Body of pancreas (tissue), 4 donors: ENCODE data around the gene SLC22A15. TPM values are rescaled to one million over a fixed set of nuclear protein-coding genes. Genes with fewer than 3 reads are reported as not detected.
"Not testable (repeated sequence)": the region's sequence is repeated elsewhere in the genome, so short reads cannot be mapped to it uniquely, and the experiment has no call there.

Experiments used
- ATAC-seq: fragments of 150-250 bp; one replicate; pipeline ENCODE4 v1.9.1; 2016
- DNase-seq, 4 donors: peaks; one replicate each; pipeline ENCODE4 v3.0.0-alpha.2; 2019
- H3K27ac ChIP-seq, 4 donors: fragments of 200-600 bp; sonication (generic); 1 replicate in 3 of 4; 2 replicates in 1 of 4; pipeline versions ENCODE4 v1.5.1 to v1.6.1; 2016 to 2019; ENCODE audit warnings: mild to moderate bottlenecking in 1 of 4, mixed read lengths in 1 of 4, moderate library complexity in 1 of 4
- H3K27me3 ChIP-seq, 2 donors: fragments of 200-600 bp; sonication (generic); one replicate each; pipeline ENCODE4 v1.6.0; 2016; ENCODE audit warnings: mild to moderate bottlenecking in 1 of 2
- H3K36me3 ChIP-seq, 2 donors: fragments of 200-600 bp; sonication (generic); replicated peaks in 1 of 2; 2 replicates each; pipeline ENCODE4 v1.5.1; 2016; ENCODE audit warnings: low read depth in 2 of 2; ENCODE audit not compliant: insufficient read depth in 1 of 2
- H3K4me1 ChIP-seq: fragments of 200-600 bp; sonication (generic); one replicate; pipeline ENCODE4 v1.6.0; 2016
- H3K4me3 ChIP-seq, 2 donors: fragments of 200-600 bp; sonication (generic); 1 replicate in 1 of 2; 2 replicates in 1 of 2; pipeline ENCODE4 v1.5.1; 2016 to 2019
- H3K9me3 ChIP-seq, 3 donors: fragments of 200-600 bp; sonication (generic); 1 replicate in 2 of 3; 2 replicates in 1 of 3; pipeline ENCODE4 v1.5.1; 2016
- CTCF ChIP-seq, 7 experiments: fragments of 450-650 bp in 4 of 7; fragments of 200-600 bp in 3 of 7; sonication (generic) in 3 of 7; IDR thresholded peaks; one replicate each; pipeline ENCODE4 v1.5.1; 2016 to 2019; ENCODE audit warnings: antibody characterized with exemption in 7 of 7
- POLR2A ChIP-seq, 3 donors: fragments of 450-650 bp; IDR thresholded peaks; one replicate each; pipeline ENCODE4 v1.6.1; 2016; ENCODE audit warnings: antibody characterized with exemption in 3 of 3, mild to moderate bottlenecking in 2 of 3
- WGBS, 2 donors: methylation state at CpG; one replicate each; pipeline ENCODE4 v1.1.5; 2017; 5-methylcytosine and 5-hydroxymethylcytosine counted together
- intact Hi-C: fragments of 100-400 bp; cut with DNase I; formaldehyde crosslinking; loops from one replicate; pipeline ENCODE4 v1.15.1; 2023
- total RNA-seq, 2 donors: library from RNA; depleted of rRNA; stranded (reverse); fragments of >200 nt; gene quantifications; one replicate each; pipeline ENCODE4 v1.1.0, GENCODE V29; 2016

SLC22A15 gene
- total RNA-seq, 2 donors from 2014 or later = 7.9 to 8.8 TPM

GRCh38 chr1:115953180-115953579 lies 23.1 kb upstream of the SLC22A15 start:
- Histone ChIP-seq H3K9me3 (no peaks in the 10 kb centered on the region), H3K4me1 (peaks cover 7% of the 10 kb centered on the region), H3K36me3 (no peaks in the 10 kb centered on the region), H3K27ac (no peak overlapping the region), H3K27me3 (no peaks in the 10 kb centered on the region), H3K4me3 (no peak overlapping the region)
- intact Hi-C loops = no loop called here
- WGBS, 2 donors = 52 to 60% methylated on average over 1 of the region's 1 CpG
- no peak for TF ChIP-seq CTCF (IDR thresholded peaks at IDR 0.05)
- no peak for TF ChIP-seq POLR2A (IDR thresholded peaks at IDR 0.05)
- DNase-seq (no peak), ATAC-seq (no peak)

- no peaks in the 10 kb centered on the region for H3K9me3 ChIP-seq
- peaks cover 7% of the 10 kb centered on the region for H3K4me1 ChIP-seq
- 79 to 93% methylated on average over 2 of the region's 2 CpGs for WGBS, 2 donors
- no peak overlapping the region for H3K27ac ChIP-seq
- DNase-seq (no peak), ATAC-seq (no peak)
- H3K27me3 ChIP-seq = no peaks in the 10 kb centered on the region
- intact Hi-C loops = no loop called here
- no peaks in the 10 kb centered on the region for H3K36me3 ChIP-seq
- no peak overlapping the region for H3K4me3 ChIP-seq
- TF ChIP-seq CTCF (IDR thresholded peaks at IDR 0.05) (no peak), POLR2A (IDR thresholded peaks at IDR 0.05) (no peak)
These were observed 21.6 kb upstream of the SLC22A15 start for GRCh38 chr1:115954684-115955083.

GRCh38 chr1:115955228-115955627 lies 21.1 kb upstream of the SLC22A15 start:
- intact Hi-C loops = no loop called here
- Histone ChIP-seq H3K36me3 (no peaks in the 10 kb centered on the region), H3K27me3 (no peaks in the 10 kb centered on the region), H3K9me3 (no peaks in the 10 kb centered on the region), H3K4me1 (peaks cover 7% of the 10 kb centered on the region), H3K27ac (no peak overlapping the region), H3K4me3 (no peak overlapping the region)
- ATAC-seq (no peak), DNase-seq (no peak)
- no peak for TF ChIP-seq CTCF (IDR thresholded peaks at IDR 0.05)
- TF ChIP-seq POLR2A (IDR thresholded peaks at IDR 0.05) = no peak
- WGBS, 2 donors = 90 to 100% methylated on average over 1 of the region's 1 CpG

GRCh38 chr1:115958866-115959265 lies 17.4 kb upstream of the SLC22A15 start:
- ATAC-seq = no peak
- intact Hi-C loops = no loop called here
- Histone ChIP-seq H3K36me3 (no peaks in the 10 kb centered on the region), H3K27me3 (no peaks in the 10 kb centered on the region), H3K9me3 (no peaks in the 10 kb centered on the region), H3K27ac (no peak overlapping the region), H3K4me3 (no peak overlapping the region), H3K4me1 (no peaks in the 10 kb centered on the region)
- WGBS, 2 donors = 86 to 89% methylated on average over 2 of the region's 2 CpGs
- DNase-seq = no peak
- TF ChIP-seq CTCF (IDR thresholded peaks at IDR 0.05) (no peak), POLR2A (IDR thresholded peaks at IDR 0.05) (no peak)

GRCh38 chr1:115969509-115969908 lies 6.8 kb upstream of the SLC22A15 start:
- ATAC-seq (no peak), DNase-seq (peak in 3 of 4 donors; percentile 25 to 37 (median 30))
- Histone ChIP-seq H3K9me3 (no peaks in the 10 kb centered on the region), H3K27ac (no peak overlapping the region), H3K4me3 (no peak overlapping the region), H3K4me1 (no peaks in the 10 kb centered on the region), H3K27me3 (no peaks in the 10 kb centered on the region), H3K36me3 (no peaks in the 10 kb centered on the region)
- 32 to 64% methylated on average over 2 of the region's 2 CpGs for WGBS, 2 donors
- TF ChIP-seq CTCF (IDR thresholded peaks at IDR 0.05) (no peak), POLR2A (IDR thresholded peaks at IDR 0.05) (no peak)
- intact Hi-C loops = no loop called here

GRCh38 chr1:115971778-115972177 lies 4.5 kb upstream of the SLC22A15 start:
- H3K36me3 ChIP-seq, H3K27me3 ChIP-seq, H3K9me3 ChIP-seq, ATAC-seq, H3K27ac ChIP-seq, DNase-seq, intact Hi-C loops, H3K4me3 ChIP-seq, H3K4me1 ChIP-seq: not testable (repeated sequence)
- WGBS, 2 donors = 88 to 90% methylated on average over 7 of the region's 7 CpGs
